Measurements from ENCODE around the gene KIF3C.
"Not testable (repeated sequence)": the region's sequence is repeated elsewhere in the genome, so short reads cannot be mapped to it uniquely, and the experiment has no call there.

Gene KIF3C

DNA sequence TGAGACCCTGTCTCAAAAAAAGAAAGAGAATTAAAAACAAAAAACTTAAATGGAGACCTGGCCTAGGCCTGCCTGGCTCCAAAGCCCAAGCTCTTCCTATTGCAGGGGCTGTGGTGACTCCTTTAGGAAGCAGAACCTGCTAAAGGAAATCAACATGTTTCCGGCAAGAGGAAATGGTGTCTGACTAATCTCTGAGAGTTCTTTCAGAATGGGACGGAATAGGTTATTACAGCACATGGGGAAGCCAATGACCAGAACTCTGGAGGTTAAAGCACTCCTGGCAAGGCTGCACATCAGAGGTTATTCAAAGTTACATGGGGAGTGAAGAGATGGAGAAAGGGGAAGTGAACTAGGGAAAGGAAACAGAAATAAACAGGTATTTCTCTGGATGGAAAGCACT is 21.4 kb downstream of the KIF3C start:
- DNase-seq (ENCODE audit: low spot score): no peak

DNA sequence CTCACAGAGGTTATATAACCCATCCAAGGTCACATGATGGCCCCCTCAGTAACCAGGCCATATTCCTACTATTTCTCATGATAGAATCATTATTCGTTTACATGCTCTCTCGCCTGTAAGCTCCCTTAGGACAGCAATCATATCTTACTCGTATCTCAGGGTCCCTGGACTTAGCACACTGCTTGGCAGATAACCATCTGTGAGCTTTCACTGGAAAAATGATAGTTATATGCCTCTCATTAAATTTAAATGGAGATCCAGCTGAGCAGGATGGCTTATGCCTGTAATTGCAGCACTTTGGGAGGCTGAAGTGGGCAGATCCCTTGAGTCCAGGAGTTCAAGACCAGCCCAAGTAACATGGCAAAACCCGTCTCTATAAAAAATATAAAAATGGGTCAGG is 21.9 kb downstream of the KIF3C start:
- no peak for DNase-seq (ENCODE audit: low spot score)

DNA sequence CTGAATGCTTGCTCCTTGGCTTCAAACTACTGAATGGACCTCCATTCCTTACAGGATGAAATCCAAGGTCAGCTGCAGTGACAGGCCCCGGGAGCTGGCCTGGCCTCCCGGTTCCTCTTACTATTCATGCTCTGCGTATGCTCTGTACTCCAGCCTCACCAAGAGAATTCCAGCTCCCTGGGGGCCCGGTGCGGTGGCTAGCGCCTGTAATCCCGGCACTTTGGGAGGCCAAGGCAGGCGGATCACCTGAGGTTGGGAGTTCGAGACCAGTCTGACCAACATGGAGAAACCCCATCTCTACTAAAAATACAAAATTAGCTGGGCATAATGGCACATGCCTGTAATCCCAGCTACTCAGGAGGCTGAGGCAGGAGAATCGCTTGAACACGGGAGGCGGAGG is 23.7 kb downstream of the KIF3C start:
- not testable (repeated sequence) for DNase-seq (ENCODE audit: low spot score)

DNA sequence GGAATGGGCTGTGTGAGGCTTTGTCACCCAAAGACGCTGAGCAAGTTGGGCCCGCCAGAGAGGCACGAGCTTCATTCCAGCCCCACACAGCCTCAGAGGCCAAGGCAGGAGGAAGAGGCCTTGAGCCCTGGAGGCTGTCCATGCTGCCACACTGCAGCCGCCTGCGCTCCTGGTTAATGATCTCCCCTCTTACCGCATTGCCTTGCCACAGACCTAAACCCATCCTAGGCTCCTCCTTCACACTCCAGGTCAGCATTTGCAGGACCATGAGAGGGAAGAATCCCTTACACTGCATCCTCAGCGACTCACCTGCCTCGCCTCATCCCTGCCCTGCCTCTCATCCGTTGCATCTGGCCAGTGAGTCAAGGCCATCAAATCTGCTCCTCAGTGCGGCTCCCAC is 24.6 kb downstream of the KIF3C start:
- DNase-seq (ENCODE audit: low spot score): no peak

DNA sequence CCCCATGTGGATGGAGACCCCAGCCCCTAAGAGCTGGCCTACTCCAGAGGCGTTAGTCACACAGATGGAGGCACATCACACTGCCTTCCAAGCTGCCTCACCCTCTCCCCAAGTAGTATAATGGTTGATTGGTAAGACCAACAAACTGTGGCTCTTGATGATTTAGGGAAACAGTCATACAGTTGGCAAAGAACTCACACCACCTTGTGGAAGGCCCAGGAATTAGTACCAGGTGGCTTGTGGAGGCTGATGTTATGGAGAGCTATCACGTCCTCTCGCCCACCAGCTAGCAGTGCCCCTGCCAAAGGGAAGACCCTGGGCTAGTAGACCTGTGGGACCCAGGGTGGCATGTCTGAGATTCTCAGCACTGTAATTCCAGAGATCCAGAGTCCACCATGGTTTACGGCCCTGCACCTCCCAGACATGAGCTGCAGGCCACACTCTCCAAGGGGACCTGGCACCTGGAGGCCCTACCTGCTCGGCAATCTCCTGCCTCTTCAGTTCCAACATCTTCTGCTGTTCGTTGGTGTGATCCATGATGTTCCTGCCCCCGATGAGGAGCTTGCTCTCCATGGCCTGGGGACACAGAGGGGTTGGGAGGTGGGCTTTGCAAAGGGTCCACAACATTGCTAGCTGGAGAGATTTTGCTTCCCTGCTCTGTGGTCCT is 26.3 kb downstream of the KIF3C start:
- no peak for DNase-seq (ENCODE audit: low spot score)

DNA sequence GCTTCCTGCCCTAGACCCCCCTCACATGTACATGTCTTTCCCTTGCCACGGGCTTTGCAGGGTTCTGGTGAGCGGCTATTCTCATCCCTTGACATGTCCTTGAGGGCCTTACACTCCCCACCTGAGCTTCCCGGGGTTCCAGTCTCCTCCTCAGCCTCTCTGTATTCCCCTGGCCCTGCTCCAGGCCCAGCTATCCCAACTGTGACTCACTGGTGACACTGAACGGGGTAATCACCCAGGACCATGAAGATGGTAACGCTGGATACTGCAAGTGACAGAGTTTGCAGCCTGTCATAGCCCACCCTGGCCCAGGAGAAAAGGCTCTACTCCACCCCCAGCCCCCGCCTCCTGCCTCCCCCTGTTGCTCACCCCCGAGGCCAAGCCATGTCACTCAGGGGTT is 27.3 kb downstream of the KIF3C start:
- no peak for DNase-seq (ENCODE audit: low spot score)

DNA sequence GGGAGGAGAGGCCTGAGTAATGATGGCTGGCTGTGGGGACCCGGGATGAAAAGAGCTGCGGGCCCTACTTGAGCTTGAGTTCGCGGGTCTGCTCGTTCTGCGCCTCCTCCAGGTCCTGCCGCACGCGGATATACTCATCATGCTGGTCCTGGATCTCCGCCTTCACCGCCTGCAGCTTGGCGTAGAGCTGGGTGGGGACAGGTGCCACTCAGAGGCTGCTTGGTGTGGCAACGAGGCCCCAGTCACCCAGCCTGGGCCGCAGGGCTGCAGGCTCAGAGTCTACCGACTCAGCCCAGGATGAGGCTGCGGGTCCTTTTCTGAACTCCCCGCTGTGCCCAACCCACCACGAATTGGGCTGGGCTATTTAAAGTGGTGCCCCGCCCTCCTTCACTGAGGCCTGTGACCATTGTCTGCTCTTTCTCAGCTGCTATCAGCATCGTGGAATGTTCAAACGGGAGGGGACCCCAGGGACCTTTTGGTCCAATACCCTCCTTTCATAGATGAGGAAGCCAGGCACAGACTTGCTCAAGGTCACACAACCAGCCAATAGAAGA is 28.0 kb downstream of the KIF3C start:
- no peak for DNase-seq (ENCODE audit: low spot score)

DNA sequence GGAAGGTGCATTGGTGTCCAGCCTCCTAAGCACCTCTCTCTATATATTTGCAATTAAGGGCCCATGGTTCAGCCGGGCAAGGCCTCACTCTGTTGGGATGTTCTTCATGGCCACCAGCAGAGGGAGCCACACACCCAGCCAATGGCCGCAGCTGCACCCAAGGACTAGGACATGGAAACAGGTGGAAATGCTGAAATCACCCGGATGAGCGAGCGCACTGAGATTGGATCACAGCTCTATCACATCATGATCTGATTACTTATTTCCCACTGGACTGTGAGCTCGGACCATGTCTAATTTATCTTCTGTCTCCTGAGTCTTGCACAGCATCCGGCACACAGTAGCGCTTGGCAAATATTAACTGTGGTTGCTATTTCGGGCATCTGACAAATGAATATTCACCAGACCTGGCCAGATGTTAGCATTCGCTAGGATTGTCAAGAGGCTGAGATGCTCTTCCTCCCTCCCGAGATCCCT is 31.2 kb downstream of the KIF3C start:
- peak; percentile 94 for DNase-seq (ENCODE audit: low spot score)

DNA sequence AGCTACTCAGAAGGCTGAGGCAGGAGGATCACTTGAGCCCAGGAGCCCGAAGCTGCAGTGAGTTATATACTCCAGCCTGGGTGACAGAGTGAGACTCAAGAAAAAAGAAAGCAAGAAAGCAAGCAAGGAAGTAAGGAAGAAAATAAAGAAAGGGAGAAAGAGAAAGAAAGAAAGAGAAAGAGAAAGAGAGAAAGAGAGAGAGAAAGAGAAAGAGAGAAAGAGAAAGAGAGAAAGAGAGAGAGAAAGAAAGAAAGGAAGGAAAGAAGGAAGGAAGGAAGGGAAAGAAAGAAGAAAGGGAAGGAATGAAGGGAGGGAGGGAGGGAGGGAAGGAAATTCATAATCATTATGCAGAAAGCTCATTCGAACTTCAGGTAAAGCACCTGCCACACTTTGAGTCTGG is 33.9 kb downstream of the KIF3C start:
- no peak for DNase-seq (ENCODE audit: low spot score)

DNA sequence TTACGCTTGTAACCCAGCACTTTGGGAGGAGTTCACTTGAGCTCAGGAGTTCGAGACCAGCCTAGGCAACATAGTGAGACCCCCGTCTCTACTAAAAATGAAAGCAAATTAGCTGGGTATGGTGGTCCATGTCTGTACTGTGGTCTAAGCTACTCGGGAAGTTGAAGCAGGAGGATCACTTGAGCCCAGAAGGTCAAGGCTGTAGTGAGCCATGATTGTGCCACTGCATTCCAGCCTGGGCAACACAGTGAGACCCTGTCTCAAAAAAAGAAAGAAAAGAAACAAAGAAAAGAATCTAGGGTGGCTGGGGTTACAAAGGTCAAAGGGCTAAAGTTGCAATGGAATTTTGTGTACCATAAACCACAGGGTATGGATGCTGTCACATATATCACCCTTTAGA is 41.3 kb downstream of the KIF3C start:
- no peak for DNase-seq (ENCODE audit: low spot score)

DNA sequence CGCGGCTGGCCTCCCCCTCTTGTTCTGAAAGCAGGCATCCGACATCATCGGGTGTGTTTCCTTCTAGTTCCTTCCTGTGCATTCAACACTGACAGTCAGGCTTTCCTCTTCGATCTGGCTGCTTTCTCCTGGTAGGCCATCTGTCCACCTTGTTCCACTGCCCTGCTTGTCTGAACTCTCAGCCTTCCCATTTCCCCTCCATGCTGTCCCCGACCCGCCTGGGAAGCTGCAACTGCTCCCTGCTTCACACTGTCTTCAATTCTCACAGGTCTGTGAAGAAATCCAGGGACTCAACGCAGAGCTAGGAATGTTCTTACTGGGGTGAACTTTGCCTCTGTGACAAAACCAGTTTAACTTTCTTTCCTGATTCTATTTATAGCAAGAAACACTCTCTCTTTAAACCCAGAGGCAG is 43.0 kb downstream of the KIF3C start:
- peak; percentile 91 for DNase-seq (ENCODE audit: low spot score)

DNA sequence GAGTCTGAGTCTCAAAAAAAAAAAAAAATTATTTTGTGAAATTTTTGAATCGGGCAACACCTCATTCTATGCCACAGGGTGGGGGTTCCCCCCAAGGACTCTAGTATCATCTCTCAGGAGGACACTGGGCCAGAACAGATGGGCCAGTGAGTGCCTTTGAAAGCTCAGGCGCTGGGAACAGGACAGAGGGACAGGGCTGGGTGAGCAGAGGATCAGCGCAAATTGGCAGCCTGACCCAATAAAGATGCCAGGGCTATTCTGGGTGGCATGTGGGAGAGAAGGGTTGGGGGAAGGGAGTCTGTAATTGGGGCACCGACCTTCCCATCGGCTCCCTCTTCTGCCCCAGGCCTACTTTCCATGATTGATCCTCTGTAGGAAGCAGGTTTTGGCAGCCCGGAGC is 44.0 kb downstream of the KIF3C start:
- DNase-seq (ENCODE audit: low spot score): peak; percentile 87

DNA sequence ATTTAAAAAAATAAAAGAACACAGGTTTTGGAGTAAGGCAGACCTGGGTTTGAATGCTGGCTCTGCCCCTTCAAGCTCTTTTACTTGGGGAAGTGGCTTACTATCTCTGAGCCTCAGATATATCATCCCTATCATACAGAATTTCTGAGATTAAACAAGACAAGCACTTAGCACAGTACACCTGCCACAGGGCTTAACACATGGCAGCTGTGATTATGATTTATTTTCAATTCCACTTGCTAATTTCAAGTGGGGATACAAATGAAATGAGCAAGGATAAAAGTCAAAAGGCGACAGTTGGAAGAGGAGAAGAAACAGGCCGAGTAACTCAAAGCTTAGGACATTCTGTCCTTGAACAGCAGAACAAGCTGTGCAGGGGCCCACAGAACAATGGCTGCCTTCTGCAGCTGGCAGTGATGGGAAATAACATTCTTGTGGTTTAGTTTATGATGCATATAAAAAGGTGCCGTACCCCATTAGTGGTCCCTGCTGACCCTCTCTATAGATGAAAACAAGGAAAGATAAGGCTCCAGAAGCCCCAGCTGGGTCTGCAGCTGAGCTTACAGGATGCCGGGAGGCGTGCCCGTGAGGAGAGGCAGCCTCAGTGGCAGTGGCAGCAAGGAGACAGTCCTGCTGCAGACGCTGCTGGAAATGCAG is 45.3 kb downstream of the KIF3C start:
- DNase-seq (ENCODE audit: low spot score): no peak

DNA sequence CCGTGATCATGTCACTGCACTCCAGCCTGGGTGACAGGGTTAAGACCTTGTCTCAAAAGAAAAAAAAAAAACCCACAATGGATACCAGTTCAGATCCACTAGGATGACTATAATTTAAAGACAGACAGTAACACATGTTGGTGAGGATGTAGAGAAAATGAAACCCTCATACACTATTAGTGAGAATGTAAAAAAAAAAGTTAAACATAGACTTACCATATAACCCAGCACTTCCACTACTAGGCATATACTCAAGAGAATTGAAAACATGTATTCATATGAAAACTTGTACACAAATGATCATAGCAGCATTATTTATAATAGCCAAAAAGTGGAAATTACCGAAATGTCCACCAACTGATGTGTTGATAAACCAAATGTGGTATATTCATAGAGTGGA is 48.7 kb downstream of the KIF3C start:
- DNase-seq (ENCODE audit: low spot score): no peak

DNA sequence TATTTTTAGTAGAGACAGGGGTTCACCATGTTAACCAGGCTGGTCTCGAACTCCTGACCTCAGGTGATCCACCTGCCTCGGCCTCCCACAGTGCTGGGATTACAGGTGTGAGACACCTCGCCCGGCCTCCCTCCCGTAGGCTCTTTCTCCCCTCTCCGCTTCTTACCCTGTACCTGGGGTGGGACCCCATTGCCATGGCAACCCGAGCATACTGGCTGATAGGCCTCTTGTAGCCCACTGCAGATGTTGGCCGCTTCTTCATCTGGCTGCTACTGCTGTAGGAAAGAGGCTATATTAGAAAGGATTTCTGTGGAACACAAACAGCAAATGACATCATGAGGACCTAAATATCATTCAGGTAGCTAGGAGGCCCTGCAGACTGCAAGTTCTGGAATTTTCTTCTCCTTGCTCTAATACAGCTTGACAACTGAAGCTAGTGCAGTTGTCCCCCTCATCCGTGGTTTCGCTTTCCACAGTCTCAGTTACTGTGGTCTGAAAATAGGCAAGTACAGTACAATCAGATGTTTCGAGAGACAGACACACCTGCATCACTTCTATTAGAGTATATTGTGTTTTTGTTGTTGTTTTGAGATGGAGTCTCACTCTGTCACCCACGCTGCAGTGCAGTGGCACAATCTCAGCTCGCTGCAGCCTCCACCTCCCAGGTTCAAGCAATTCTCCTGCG is 52.4 kb downstream of the KIF3C start:
- DNase-seq (ENCODE audit: low spot score): no peak

DNA sequence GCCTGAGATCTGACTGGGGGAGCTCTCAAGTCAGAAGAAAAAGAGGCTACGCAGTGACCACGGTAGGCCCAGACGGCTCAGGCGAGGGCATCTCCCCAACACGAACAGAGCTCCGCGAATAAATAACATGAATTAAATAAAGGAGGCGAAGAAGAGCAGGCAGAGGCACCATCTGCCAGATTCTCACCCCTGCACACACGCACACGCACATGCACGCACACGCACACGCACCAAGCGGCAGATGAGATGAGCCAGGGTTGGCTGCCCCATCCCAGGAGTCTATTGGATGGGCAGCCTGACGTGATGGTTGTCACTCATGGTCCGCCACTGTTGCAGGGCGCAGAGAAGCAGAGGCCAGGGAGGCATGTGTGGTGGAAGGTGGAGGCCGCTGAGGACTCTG is 53.6 kb downstream of the KIF3C start:
- DNase-seq (ENCODE audit: low spot score): no peak

DNA sequence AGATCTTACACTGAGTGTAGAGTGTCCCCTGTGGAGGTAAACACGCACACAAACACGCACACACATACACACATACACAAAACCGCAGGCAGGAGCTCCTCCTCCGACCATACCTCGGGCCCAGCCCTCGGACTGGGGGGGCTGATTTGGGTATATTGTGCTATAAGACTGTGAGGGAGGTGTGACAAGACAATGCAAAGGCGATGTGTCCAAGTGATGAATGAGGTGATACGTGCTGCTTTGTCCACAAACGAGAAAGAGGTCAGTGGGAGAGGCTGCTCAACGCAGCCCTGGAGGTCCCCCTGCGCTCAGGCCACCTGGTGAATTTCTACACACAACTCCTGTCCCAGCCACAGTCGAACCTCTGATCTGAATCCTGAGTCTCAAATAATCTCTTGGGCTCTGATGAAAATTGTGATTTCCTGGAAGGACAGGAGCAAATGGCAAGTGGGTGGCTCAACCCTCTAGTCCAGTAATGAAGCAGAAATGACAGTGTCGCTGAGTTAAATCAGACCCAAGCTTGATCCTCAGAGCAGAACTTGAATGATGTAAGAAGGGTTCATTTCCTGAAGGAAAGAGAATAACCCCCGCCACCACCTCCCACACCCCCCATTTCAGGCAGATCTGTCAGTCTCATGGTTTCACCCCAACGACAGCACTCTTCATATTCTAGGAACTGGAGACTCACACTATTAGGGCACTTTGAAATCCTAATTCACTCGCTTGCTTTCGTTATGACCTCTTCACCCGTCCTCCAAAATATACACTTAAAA is 55.1 kb downstream of the KIF3C start:
- DNase-seq (ENCODE audit: low spot score): no peak

DNA sequence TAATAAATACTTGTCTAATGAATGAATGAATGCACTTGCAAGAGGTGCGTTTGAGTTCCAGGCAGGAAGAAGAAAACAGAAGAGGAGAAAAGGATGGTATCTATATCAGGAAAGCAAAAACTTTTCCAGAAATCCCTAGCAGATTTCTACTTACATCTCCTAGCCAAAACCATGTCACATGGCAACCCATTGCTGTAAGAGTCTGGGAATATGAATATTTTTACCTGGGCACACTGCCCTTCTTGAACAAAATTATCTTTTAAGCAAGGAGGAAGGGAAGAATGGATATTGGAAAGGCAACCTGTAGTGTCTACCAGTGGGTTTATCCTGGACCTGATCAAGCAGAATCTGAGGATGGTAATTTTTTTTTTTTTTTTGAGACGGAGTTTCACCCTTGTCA is 59.8 kb downstream of the KIF3C start:
- DNase-seq (ENCODE audit: low spot score): no peak

DNA sequence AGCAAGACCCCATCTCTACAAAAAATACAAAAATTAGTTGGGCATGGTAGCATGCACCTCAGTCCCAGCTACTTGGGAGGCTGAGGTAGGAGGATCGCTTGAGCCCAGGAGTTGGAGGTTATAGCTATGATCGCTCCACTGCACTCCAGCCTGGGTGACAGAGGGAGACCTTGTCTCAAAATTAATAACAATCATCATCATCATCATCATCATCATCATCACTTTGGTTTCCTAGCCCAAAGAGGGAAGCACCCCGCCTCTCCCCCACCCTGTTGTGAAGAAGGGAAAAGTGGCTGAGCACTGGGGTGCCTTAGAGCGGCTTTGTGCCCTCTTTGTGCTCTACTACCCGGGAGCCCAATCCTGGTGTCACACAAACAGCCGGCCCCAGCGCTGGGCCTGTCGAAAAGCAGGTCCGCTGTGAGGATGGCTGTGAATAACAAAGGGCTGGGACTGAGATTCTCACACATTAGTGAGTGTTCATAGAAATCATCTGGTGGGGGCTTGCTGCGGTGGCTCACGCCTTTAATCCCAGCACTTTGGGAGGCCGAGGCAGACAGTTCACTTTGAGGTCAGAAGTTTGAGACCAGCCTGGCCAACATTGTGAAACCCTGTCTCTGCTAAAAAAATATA is 61.4 kb downstream of the KIF3C start:
- no peak for DNase-seq (ENCODE audit: low spot score)

DNA sequence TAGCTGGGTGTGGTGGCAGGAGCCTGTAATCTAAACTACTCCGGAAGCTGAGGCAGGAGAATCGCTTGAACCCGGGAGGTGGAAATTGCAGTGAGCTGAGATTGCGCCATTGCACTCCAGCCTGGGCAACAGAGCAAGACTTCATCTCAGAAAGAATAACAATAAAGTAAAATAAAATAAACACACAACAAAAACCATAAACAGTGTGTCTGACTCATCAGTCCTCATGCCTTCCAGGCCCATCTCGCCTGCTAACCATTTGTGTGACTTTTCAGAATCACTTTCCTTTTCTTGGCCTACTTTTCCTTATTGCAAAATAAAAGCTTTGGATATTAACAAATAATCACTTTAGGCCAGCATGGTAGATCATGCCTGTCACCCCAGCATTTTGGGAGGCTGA is 62.0 kb downstream of the KIF3C start:
- no peak for DNase-seq (ENCODE audit: low spot score)

DNA sequence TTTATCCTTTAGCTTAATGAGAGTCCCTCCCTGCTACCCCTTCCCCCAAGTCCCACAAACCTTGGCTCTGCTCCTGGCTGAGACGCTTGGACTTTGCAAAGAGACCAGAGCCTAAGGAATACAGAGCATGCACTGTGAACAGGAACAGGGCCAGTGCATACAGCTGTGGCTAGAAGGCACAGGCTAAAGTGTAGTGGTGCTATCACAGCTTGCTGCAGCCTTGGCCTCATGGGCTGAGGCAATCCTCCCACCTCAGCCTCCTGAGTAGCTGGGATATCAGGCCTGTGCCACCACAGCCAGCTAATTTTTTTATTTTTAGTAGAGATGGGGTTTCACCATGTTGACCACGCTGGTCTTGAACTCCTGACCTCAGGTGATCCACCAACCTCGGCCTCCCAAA is 64.5 kb downstream of the KIF3C start:
- no peak for DNase-seq (ENCODE audit: low spot score)

DNA sequence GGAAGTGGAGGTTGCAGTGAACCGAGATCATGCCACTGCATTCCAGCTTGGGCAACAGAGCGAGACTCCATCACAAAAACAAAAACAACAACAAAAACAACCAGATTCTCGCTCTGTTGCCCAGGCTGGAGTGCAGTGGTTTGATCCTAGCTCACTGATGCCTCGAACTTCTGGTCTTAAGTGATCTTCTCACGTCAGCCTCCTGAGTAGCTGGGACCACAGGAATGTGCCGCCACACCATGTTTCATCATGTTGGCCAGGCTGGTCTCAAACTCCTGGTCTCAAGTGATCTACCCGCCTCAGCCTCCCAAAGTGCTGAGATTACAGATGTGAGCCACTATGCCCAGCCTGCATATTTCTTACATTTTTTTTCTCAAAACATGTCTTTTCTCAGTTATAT is 64.9 kb downstream of the KIF3C start:
- not testable (repeated sequence) for DNase-seq (ENCODE audit: low spot score)
